Stimulated activated naive B cell treated with anti-CD40 and anti-IgM and Interleukin-4, amounts not matched to agents 10 μg/mL and 1 μg/mL and 100 μg/mL, for 72 hours (primary cell): ENCODE measurements around the gene KRTAP4-12.
A peak's percentile ranks its signal among the peaks of the same experiment; 100 is the strongest.
"Not testable (repeated sequence)": the region's sequence is repeated elsewhere in the genome, so short reads cannot be mapped to it uniquely, and the experiment has no call there.

ENCODE experiments used
- ATAC-seq, 2 donors: fragments of 150-1000 bp; cut with Tn5 transposase; replicated peaks; 2 replicates each; pipeline ENCODE4 v1.10.0; 2021; ENCODE audit warnings: moderate library complexity in 1 of 2
- DNase-seq: peaks from one replicate; pipeline ENCODE4 v3.0.0; 2021
- H3K27ac Mint-ChIP-seq: one replicate; pipeline ENCODE4 v1.8.0; 2022; ENCODE audit warnings: mild to moderate bottlenecking, mixed read lengths
- H3K27me3 Mint-ChIP-seq, 2 donors: one replicate each; pipeline ENCODE4 v1.8.0; 2022; ENCODE audit warnings: mixed read lengths in 2 of 2
- H3K36me3 Mint-ChIP-seq, 2 donors: one replicate each; pipeline ENCODE4 v1.8.0; 2022; ENCODE audit warnings: mixed read lengths in 2 of 2, mild to moderate bottlenecking in 1 of 2
- H3K4me1 Mint-ChIP-seq, 2 donors: one replicate each; pipeline ENCODE4 v1.8.0; 2022; ENCODE audit warnings: mixed read lengths in 2 of 2, mild to moderate bottlenecking in 1 of 2
- H3K4me3 Mint-ChIP-seq, 2 donors: one replicate each; pipeline ENCODE4 v1.8.0; 2022; ENCODE audit warnings: mild to moderate bottlenecking in 2 of 2, mixed read lengths in 2 of 2, moderate library complexity in 1 of 2
- H3K9me3 Mint-ChIP-seq, 2 donors: one replicate each; pipeline ENCODE4 v1.8.0; 2022; ENCODE audit warnings: mixed read lengths in 2 of 2, mild to moderate bottlenecking in 1 of 2

KRTAP4-12 gene

GRCh38 chr17:41123991-41124371, at the start of gene KRTAP4-12:
TSS of gene KRTAP4-12 (minus strand) at chr17:41124182. CDS start at chr17:41124122, 60 bp downstream.
- peak; percentile 27 to 43 for ATAC-seq
- not testable (repeated sequence) for H3K27me3 Mint-ChIP-seq, DNase-seq, H3K9me3 Mint-ChIP-seq, H3K36me3 Mint-ChIP-seq
- peak within 1 kb of the TSS; percentile 76 for H3K27ac Mint-ChIP-seq
- peaks cover 29 to 46% of the 10 kb centered on the region in 2 donors for H3K4me1 Mint-ChIP-seq
- H3K4me3 Mint-ChIP-seq = peak within 1 kb of the TSS; percentile 17 to 55

DNA sequence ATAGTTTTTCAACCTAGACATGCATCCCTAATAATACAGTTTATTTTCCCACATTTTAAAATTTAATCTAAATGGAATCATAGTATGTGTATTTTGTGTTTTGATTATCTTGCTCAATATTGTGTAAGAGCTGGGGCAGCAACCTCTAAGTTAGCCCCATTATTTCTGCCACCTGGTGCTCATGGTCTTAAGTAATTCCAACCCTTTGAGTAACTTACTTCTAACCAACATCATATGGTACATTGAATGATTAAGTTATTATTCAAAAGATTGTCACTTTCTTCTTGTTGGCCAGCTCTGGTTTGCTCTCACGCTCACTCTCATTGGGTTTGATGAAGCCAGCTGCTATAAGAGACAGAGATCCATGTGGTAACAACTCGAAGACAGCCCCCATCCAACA, 47.9 kb upstream of the KRTAP4-12 start:
- no peaks in the 10 kb centered on the region for H3K27me3 Mint-ChIP-seq
- no peak for DNase-seq
- peaks cover 26 to 35% of the 10 kb centered on the region in 2 donors for H3K4me1 Mint-ChIP-seq
- no peaks in the 10 kb centered on the region for H3K36me3 Mint-ChIP-seq
- no peak overlapping the region for H3K4me3 Mint-ChIP-seq
- ATAC-seq = no peak
- peaks cover 2 to 4% of the 10 kb centered on the region in 2 donors for H3K9me3 Mint-ChIP-seq
- no peak overlapping the region for H3K27ac Mint-ChIP-seq

DNA sequence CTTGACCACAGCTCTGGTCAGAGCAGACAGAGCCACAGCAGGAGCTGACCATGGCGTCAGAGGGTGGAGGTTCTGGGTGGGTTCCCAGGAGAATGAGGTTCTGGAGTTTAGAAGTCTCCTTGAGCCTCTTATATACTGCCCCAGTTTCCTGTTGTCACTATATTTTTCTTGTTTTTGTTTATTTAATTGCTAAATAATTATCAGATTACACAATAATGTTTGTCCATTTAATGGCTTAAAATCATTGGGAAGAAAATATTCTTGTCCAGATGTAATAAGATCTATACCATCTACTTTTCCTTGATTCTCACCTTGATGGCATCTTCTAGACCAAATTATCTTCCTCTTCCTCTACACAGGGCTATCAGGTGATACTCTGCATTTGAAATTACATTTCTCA, 44.1 kb upstream of the KRTAP4-12 start, which contains the start of gene KRTAP4-3:
KRTAP4-3 (minus strand) TSS at position 101 of the 400 bp plus-strand sequence; CDS start at position 52, 49 bp downstream.
- no peaks in the 10 kb centered on the region for H3K36me3 Mint-ChIP-seq
- H3K9me3 Mint-ChIP-seq = peaks cover 2 to 4% of the 10 kb centered on the region in 2 donors
- H3K4me1 Mint-ChIP-seq = peaks cover 9 to 13% of the 10 kb centered on the region in 2 donors
- H3K4me3 Mint-ChIP-seq = no peak within 1 kb of the TSS
- no peak for DNase-seq
- no peaks in the 10 kb centered on the region for H3K27me3 Mint-ChIP-seq
- no peak for ATAC-seq
- H3K27ac Mint-ChIP-seq = peak within 1 kb of the TSS; percentile 25

GRCh38 chr17:41167561-41167960, 43.6 kb upstream of the KRTAP4-12 start:
- DNase-seq (no peak), ATAC-seq (no peak)
- Mint-ChIP-seq H3K36me3 (no peaks in the 10 kb centered on the region), H3K4me1 (peaks cover 9% of the 10 kb centered on the region in 2 donors), H3K9me3 (peaks cover 2 to 4% of the 10 kb centered on the region in 2 donors), H3K27ac (no peak overlapping the region), H3K4me3 (no peak overlapping the region), H3K27me3 (no peaks in the 10 kb centered on the region)

GRCh38 chr17:41163828-41164227, 39.8 kb upstream of the KRTAP4-12 start:
- peaks cover 0 to 4% of the 10 kb centered on the region in 2 donors for H3K27me3 Mint-ChIP-seq
- no peak for DNase-seq
- H3K27ac Mint-ChIP-seq = no peak overlapping the region
- H3K4me3 Mint-ChIP-seq = no peak overlapping the region
- H3K36me3 Mint-ChIP-seq = no peaks in the 10 kb centered on the region
- no peak for ATAC-seq
- no peaks in the 10 kb centered on the region for H3K9me3 Mint-ChIP-seq
- peaks cover 9% of the 10 kb centered on the region in 2 donors for H3K4me1 Mint-ChIP-seq

DNA sequence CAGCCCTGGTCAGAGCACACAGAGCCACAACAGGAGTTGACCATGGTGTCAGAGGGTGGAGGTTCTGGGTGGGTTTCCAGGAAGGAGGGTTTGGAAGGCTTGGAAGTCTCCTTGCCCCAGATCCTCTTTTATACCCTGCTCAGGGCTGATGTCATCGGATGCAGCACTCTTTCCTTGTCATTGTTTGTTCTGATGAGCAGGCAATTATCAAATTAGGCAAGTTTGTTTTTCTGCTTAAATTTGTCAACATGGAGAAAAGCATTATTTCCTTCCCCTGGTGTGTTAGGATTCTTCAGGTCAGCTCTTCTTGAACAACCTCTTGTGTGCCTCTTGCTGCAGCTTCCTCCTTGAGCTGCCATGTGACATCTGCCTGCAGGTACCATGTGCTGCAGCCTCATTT, 36.7 kb upstream of the KRTAP4-12 start, which contains the start of gene KRTAP4-4:
KRTAP4-4 (minus strand) TSS at position 101 of the 400 bp plus-strand sequence; CDS start at position 44, 57 bp downstream.
- Mint-ChIP-seq H3K27me3 (peaks cover 0 to 10% of the 10 kb centered on the region in 2 donors), H3K4me3 (no peak within 1 kb of the TSS), H3K36me3 (no peaks in the 10 kb centered on the region), H3K9me3 (no peaks in the 10 kb centered on the region), H3K27ac (no peak within 1 kb of the TSS), H3K4me1 (peaks cover 7 to 15% of the 10 kb centered on the region in 2 donors)
- DNase-seq (no peak), ATAC-seq (no peak)

DNA sequence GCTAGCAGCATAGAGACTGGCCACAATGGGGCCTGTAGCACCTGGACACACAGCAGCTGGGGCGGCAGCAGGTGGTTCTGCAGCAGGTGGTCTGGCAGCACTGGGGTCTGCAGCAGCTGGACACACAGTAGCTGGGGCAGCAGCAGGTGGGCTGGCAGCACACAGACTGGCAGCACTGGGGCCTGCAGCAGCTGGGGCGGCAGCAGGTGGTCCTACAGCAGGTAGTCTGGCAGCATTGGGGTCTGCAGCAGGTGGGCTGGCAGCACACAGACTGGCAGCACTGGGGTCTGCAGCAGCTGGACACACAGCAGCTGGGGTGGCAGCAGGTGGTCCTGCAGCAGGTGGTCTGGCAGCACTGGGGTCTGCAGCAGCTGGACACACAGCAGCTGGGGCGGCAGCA, 36.2 kb upstream of the KRTAP4-12 start:
- ATAC-seq = not testable (repeated sequence)

GRCh38 chr17:41153856-41154255, 29.9 kb upstream of the KRTAP4-12 start:
- Mint-ChIP-seq H3K36me3 (no peaks in the 10 kb centered on the region), H3K9me3 (no peaks in the 10 kb centered on the region), H3K27me3 (peaks cover 0 to 6% of the 10 kb centered on the region in 2 donors), H3K4me3 (no peak overlapping the region), H3K4me1 (peaks cover 4 to 12% of the 10 kb centered on the region in 2 donors), H3K27ac (no peak overlapping the region)
- no peak for DNase-seq
- no peak for ATAC-seq

More for the DNA sequence above, 36.2 kb upstream of the KRTAP4-12 start:
- not testable (repeated sequence) for H3K4me3 Mint-ChIP-seq, H3K9me3 Mint-ChIP-seq, H3K27ac Mint-ChIP-seq, H3K36me3 Mint-ChIP-seq, H3K27me3 Mint-ChIP-seq, DNase-seq
- peaks cover 7 to 15% of the 10 kb centered on the region in 2 donors for H3K4me1 Mint-ChIP-seq

GRCh38 chr17:41151525-41151924, 27.5 kb upstream of the KRTAP4-12 start:
- Mint-ChIP-seq H3K36me3 (no peaks in the 10 kb centered on the region), H3K4me1 (peaks cover 6 to 12% of the 10 kb centered on the region in 2 donors), H3K27ac (no peak overlapping the region), H3K9me3 (peaks cover 0 to 2% of the 10 kb centered on the region in 2 donors), H3K27me3 (no peaks in the 10 kb centered on the region), H3K4me3 (no peak overlapping the region)
- ATAC-seq (no peak), DNase-seq (no peak)

- H3K4me3 Mint-ChIP-seq = no peak overlapping the region
- H3K9me3 Mint-ChIP-seq = peaks cover 0 to 2% of the 10 kb centered on the region in 2 donors
- peaks cover 6 to 12% of the 10 kb centered on the region in 2 donors for H3K4me1 Mint-ChIP-seq
- no peak overlapping the region for H3K27ac Mint-ChIP-seq
- no peak for DNase-seq
- H3K36me3 Mint-ChIP-seq = peaks cover 0 to 2% of the 10 kb centered on the region in 2 donors
- no peak for ATAC-seq
- H3K27me3 Mint-ChIP-seq = no peaks in the 10 kb centered on the region
These were observed 26.0 kb upstream of the KRTAP4-12 start for GRCh38 chr17:41150026-41150425.

- no peak for DNase-seq
- Mint-ChIP-seq H3K9me3 (peaks cover 0 to 2% of the 10 kb centered on the region in 2 donors), H3K27ac (no peak within 1 kb of the TSS)
These were observed 25.6 kb upstream of the KRTAP4-12 start, which contains the start of gene KRTAP4-5 for GRCh38 chr17:41149652-41149985. TSS of gene KRTAP4-5 (minus strand) at chr17:41149825. CDS start at chr17:41149767, 58 bp downstream.

DNA sequence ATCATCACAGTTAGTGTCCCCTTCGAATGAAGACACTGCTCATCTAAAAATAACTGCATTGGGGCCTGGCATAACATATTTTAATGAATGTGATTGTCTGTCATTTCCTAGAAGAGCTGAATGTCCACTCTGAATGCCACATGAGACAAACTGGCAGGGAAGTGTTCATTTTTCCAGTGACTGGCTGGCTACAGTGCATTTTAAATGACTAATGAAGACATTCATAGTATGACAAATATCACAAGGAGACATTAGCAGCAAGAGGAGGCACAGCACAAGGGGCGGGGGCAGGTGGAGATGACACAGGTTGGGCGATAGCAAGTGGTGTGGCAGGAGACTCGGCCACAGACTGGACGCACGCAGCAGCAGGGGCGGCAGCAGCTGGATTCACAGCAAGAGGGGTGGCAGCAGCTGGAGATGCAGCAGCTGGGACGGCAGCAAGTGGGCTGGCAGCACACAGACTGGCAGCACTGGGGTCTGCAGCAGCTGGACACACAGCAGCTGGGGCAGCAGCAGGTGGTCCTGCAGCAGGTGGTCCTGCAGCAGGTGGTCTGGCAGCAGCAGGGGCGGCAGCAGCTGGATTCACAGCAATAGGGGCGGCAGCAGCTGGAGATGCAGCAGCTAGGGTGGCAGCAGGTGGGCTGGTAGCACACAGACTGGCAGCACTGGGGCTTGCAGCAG, 25.1 kb upstream of the KRTAP4-12 start:
- not testable (repeated sequence) for H3K27me3 Mint-ChIP-seq, H3K4me3 Mint-ChIP-seq, H3K36me3 Mint-ChIP-seq, ATAC-seq, H3K9me3 Mint-ChIP-seq, DNase-seq, H3K27ac Mint-ChIP-seq
- H3K4me1 Mint-ChIP-seq = peaks cover 6 to 12% of the 10 kb centered on the region in 2 donors

More at GRCh38 chr17:41149652-41149985, 25.6 kb upstream of the KRTAP4-12 start, which contains the start of gene KRTAP4-5:
- Mint-ChIP-seq H3K27me3 (no peaks in the 10 kb centered on the region), H3K4me3 (no peak within 1 kb of the TSS), H3K36me3 (peaks cover 0 to 3% of the 10 kb centered on the region in 2 donors), H3K4me1 (peaks cover 6 to 12% of the 10 kb centered on the region in 2 donors)
- no peak for ATAC-seq

DNA sequence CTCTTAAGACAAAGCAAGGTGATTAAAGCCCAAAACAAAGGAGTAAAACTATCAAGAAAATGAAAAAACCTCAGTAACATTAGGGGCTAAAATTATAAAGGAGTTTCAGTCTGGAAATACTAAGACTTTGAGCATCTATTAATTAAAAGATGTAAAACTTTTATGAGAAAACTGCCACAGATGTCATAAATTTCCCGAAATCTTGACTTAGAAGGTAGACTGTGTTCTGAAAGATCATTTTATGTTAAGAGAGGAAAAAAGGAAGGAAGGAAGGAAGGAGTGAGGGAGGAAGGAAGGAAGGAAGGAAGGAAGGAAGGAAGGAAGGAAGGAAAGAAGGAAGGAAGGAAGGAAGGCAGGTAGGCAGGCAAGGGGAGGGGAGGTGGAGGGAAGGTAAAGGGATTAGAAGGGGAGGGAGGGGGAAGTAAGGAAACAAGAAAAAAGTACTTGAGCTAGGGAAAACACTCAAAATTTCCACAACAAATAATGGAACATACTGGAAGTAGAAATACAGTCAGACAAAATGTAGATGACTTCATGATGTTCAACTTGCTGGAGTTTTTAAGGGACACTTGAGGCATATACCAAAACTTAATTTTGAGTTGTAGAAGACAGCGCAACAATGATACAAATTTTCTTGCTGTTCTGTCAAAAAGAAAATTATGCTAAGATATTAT, 23.7 kb upstream of the KRTAP4-12 start:
- H3K27ac Mint-ChIP-seq = no peak overlapping the region
- ATAC-seq = no peak
- H3K4me1 Mint-ChIP-seq = peaks cover 6% of the 10 kb centered on the region in 2 donors
- H3K27me3 Mint-ChIP-seq = no peaks in the 10 kb centered on the region
- H3K36me3 Mint-ChIP-seq = peaks cover 10 to 13% of the 10 kb centered on the region in 2 donors
- no peak overlapping the region for H3K4me3 Mint-ChIP-seq
- no peak for DNase-seq
- H3K9me3 Mint-ChIP-seq = peaks cover 13 to 14% of the 10 kb centered on the region in 2 donors

DNA sequence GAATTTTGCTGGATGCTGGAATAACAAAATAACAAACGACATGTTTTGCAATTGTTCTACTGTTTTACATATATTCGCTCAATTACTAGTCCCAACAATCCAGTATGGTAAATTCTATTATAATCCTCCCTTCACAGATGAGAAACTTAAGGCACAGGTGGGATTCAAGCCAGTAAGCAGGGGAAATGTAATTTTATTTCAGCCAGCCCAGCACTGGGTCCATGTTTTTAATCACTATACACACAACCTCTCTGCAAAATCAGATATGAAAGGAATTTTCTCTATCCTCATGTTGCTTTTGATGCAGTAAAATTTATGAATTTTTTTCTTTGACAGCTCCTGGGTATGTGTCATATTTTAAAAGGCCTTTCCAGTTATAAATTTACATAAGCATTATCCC, 21.3 kb upstream of the KRTAP4-12 start:
- no peak overlapping the region for H3K4me3 Mint-ChIP-seq
- peaks cover 15 to 31% of the 10 kb centered on the region in 2 donors for H3K36me3 Mint-ChIP-seq
- H3K27me3 Mint-ChIP-seq = no peaks in the 10 kb centered on the region
- H3K4me1 Mint-ChIP-seq = peaks cover 6 to 10% of the 10 kb centered on the region in 2 donors
- peaks cover 20 to 25% of the 10 kb centered on the region in 2 donors for H3K9me3 Mint-ChIP-seq
- H3K27ac Mint-ChIP-seq = no peak overlapping the region
- ATAC-seq (no peak), DNase-seq (no peak)
